ENCODE measurements around the gene PPP2R2B.

GRCh38 chr5:146758076-146758475 is 120.5 kb downstream of the PPP2R2B start:
- TF ChIP-seq CTCF (conservative IDR thresholded peaks at IDR 0.05; ENCODE audit: low read depth, low read length) (no peak), EZH2 (IDR thresholded peaks at IDR 0.05; ENCODE audit: borderline replicate concordance, low read depth, low read length, poor library complexity, severe bottlenecking) (no peak)
